Keratinocyte (primary cell): ENCODE results near the gene PFN1. TPM values are rescaled to one million over a fixed set of nuclear protein-coding genes. Genes with fewer than 3 reads are reported as not detected.
A peak's percentile ranks its signal among the peaks of the same experiment; 100 is the strongest.

Experiments used
- DNase-seq: peaks from one replicate; pipeline ENCODE4 v3.0.0-alpha.2; 2011; ENCODE audit warnings: low read depth, missing footprints, low spot score
- FAIRE-seq: peaks from 2 replicates; lab custom pipeline; 2011; peaks lifted over from hg19 to GRCh38; lab: Jason Lieb, UNC
- H2AFZ ChIP-seq: 2 replicates; pipeline ENCODE4 v1.6.0; 2012; ENCODE audit warnings: low read length, control low read depth, inconsistent platforms; ENCODE audit not compliant: control insufficient read depth
- H3K27ac ChIP-seq: 2 replicates; pipeline ENCODE4 v1.5.1; 2011; ENCODE audit warnings: low read length; ENCODE audit not compliant: control insufficient read depth, insufficient read depth
- H3K27me3 ChIP-seq: 3 replicates; pipeline ENCODE4 v1.6.0; 2011; ENCODE audit warnings: low read length; ENCODE audit not compliant: control insufficient read depth, insufficient read depth; ENCODE audit errors: extremely low read depth
- H3K36me3 ChIP-seq, 2 experiments: 2 replicates in 1 of 2; 3 replicates in 1 of 2; pipeline ENCODE4 v1.5.1; 2011; ENCODE audit warnings: low read length in 2 of 2, mild to moderate bottlenecking in 1 of 2; ENCODE audit not compliant: control insufficient read depth in 2 of 2, insufficient read depth in 2 of 2; ENCODE audit errors: extremely low read depth in 1 of 2
- H3K4me1 ChIP-seq: 3 replicates; pipeline ENCODE4 v1.5.1; 2011; ENCODE audit warnings: low read length; ENCODE audit not compliant: control insufficient read depth, insufficient read depth; ENCODE audit errors: extremely low read depth
- H3K4me2 ChIP-seq: 3 replicates; pipeline ENCODE4 v1.6.0; 2011; ENCODE audit warnings: low read depth, low read length; ENCODE audit not compliant: control insufficient read depth, insufficient read depth; ENCODE audit errors: extremely low read depth
- H3K4me3 ChIP-seq, 3 experiments: fragments of 200-600 bp in 1 of 3; sonication (generic) in 1 of 3; 2 replicates in 2 of 3; 3 replicates in 1 of 3; pipeline ENCODE4 v1.5.1; 2011 to 2016; ENCODE audit warnings: low read length in 3 of 3, mild to moderate bottlenecking in 3 of 3, control low read depth in 2 of 3, inconsistent platforms in 1 of 3, low read depth in 1 of 3, mixed read lengths in 1 of 3, mixed run types in 1 of 3, moderate library complexity in 1 of 3; ENCODE audit not compliant: control insufficient read depth in 2 of 3, insufficient read depth in 2 of 3; ENCODE audit errors: extremely low read depth in 1 of 3
- H3K79me2 ChIP-seq: 2 replicates; pipeline ENCODE4 v1.6.0; 2012; ENCODE audit warnings: low read length; ENCODE audit not compliant: control insufficient read depth, insufficient read depth
- H3K9ac ChIP-seq: 3 replicates; pipeline ENCODE4 v1.6.0; 2011; ENCODE audit warnings: low read length; ENCODE audit not compliant: control insufficient read depth, insufficient read depth; ENCODE audit errors: extremely low read depth
- H3K9me1 ChIP-seq: 3 replicates; pipeline ENCODE4 v1.6.0; 2011; ENCODE audit warnings: low read length; ENCODE audit not compliant: control insufficient read depth, insufficient read depth; ENCODE audit errors: extremely low read depth
- H3K9me3 ChIP-seq: 2 replicates; pipeline ENCODE4 v1.5.1; 2012; ENCODE audit warnings: low read depth, low read length; ENCODE audit not compliant: control insufficient read depth
- H4K20me1 ChIP-seq: 3 replicates; pipeline ENCODE4 v1.6.0; 2011; ENCODE audit warnings: low read length; ENCODE audit not compliant: control insufficient read depth, insufficient read depth; ENCODE audit errors: extremely low read depth
- CTCF ChIP-seq, 3 experiments: IDR thresholded peaks in 1 of 3; conservative IDR thresholded peaks in 1 of 3; optimal IDR thresholded peaks in 1 of 3; 2 replicates in 2 of 3; 3 replicates in 1 of 3; pipeline versions ENCODE3 to v1.5.1; 2011; ENCODE audit warnings: low read length in 3 of 3, mild to moderate bottlenecking in 3 of 3, moderate library complexity in 2 of 3, control low read depth in 1 of 3, inconsistent platforms in 1 of 3; ENCODE audit not compliant: insufficient read depth in 2 of 3; ENCODE audit errors: extremely low read depth in 1 of 3
- EZH2 ChIP-seq: IDR thresholded peaks from one replicate; pipeline ENCODE4 v1.6.1; 2012; ENCODE audit warnings: inconsistent platforms, mild to moderate bottlenecking, low read length, moderate library complexity
- dilution Hi-C: fragments of 300-500 bp; cut with MboI; formaldehyde crosslinking; loops from one replicate; pipeline ENCODE4 v1.7.0; 2020; ENCODE audit warnings: low sequenced_read_pairs; ENCODE audit not compliant: extremely low pct_ligation_motif_present
- polyA plus RNA-seq, 5 experiments: library from polyadenylated mRNA; depleted of rRNA in 3 of 5; stranded (reverse) in 3 of 5; stranded (forward) in 1 of 5; unstranded in 1 of 5; fragments of >200 nt; gene quantifications; 1 replicate in 1 of 5; 2 replicates in 3 of 5; 3 replicates in 1 of 5; pipeline versions ENCODE4 v1.2.1 to v1.2.3, GENCODE V29; 2011 to 2012; ENCODE audit warnings: missing spikeins in 2 of 5, low read depth in 1 of 5, low replicate concordance in 1 of 5

PFN1 gene
- polyA plus RNA-seq, 1 donor (not counting 4 experiments of a cell fraction or from before 2014, with no cell fraction given) = 1,435 TPM

DNA sequence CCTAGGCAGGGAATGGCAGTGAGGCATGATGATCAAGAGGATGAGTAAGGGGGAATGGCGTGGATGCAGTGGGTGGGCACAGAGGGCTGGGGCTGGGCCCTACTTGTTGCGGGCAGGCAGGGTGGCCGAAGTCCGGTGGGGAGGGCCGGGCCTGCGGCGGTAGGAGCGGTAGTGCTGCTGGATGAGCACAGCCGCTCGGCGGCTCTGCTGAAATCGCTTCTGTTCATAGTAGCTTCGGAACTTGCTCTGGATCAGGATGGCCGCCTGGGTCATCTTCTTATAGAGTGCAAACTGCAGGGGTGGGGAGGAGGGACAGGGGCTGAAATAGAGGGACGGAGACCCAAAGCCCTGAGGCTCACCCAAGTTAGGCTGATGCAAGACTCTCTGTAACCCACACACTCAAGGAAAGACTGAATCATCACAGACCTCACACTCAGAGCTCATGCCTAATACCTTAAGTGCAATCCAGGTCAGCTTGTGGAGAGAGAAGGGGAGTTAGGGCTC lies 20.8 kb upstream of the PFN1 start:
- Histone ChIP-seq H3K4me1 (peaks cover 31% of the 10 kb centered on the region), H4K20me1 (no peaks in the 10 kb centered on the region), H3K36me3 (peaks cover 20 to 31% of the 10 kb centered on the region in 2 experiments), H3K4me3 (peak overlapping the region in 2 of 3 experiments; percentile 71 to 92), H3K79me2 (peaks cover 5% of the 10 kb centered on the region), H2AFZ (no peak overlapping the region), H3K9me3 (no peaks in the 10 kb centered on the region), H3K27ac (peak overlapping the region; percentile 99), H3K4me2 (peak overlapping the region; percentile 95), H3K27me3 (no peaks in the 10 kb centered on the region), H3K9ac (peak overlapping the region; percentile 97), H3K9me1 (no peaks in the 10 kb centered on the region)
- FAIRE-seq (peak; percentile 83), DNase-seq (no peak)
- TF ChIP-seq CTCF (optimal IDR thresholded peaks at IDR 0.05 in 1 of 3, IDR thresholded peaks at IDR 0.05 in 1 of 3, conservative IDR thresholded peaks at IDR 0.05 in 1 of 3; ENCODE audit: extremely low read depth in 1 of 3, insufficient read depth in 2 of 3, low read length in 3 of 3) (no peak), EZH2 (no peak)
- dilution Hi-C loops = no loop called here

DNA sequence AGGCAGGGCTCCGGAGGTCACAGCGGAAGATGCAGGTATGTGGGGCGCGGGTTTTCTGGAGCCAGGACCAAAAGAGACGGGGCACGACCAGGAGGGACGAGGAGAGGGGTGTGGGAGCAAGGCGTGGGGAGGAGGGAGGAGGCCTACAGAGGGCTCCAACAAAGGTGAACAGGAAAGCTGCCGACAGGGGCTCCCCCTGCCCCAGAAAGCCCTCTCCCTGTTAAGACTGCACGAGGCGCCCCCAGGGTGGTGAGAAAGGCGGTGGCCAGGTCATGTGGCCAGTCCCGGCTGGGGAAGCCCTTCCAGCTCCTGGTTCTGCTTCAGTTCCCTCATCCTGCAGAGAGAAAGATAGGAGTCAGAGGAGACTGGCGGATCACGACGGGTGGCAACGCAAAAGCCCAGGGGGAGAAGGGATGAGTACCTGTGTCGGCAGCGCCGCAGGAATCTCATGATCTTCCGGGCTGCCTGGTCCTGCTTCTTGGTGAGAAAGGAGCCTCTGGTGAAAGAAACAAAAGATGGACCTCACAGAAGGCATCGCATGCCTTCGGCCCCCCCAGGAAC lies 20.2 kb upstream of the PFN1 start:
- dilution Hi-C loops = no loop called here
- H2AFZ ChIP-seq = peak overlapping the region; percentile 49
- peak overlapping the region; percentile 99 for H3K27ac ChIP-seq

More for the DNA sequence above, 20.2 kb upstream of the PFN1 start:
- peak overlapping the region; percentile 71 to 94 (median 92) for H3K4me3 ChIP-seq
- FAIRE-seq (no peak), DNase-seq (no peak)
- H4K20me1 ChIP-seq = no peaks in the 10 kb centered on the region
- no peaks in the 10 kb centered on the region for H3K27me3 ChIP-seq
- H3K36me3 ChIP-seq = peaks cover 20 to 27% of the 10 kb centered on the region in 2 experiments
- H3K4me1 ChIP-seq = peaks cover 31% of the 10 kb centered on the region
- H3K9ac ChIP-seq = peak overlapping the region; percentile 97
- peak overlapping the region; percentile 95 for H3K4me2 ChIP-seq
- no peak for TF ChIP-seq CTCF (optimal IDR thresholded peaks at IDR 0.05 in 1 of 3, IDR thresholded peaks at IDR 0.05 in 1 of 3, conservative IDR thresholded peaks at IDR 0.05 in 1 of 3; ENCODE audit: extremely low read depth in 1 of 3, insufficient read depth in 2 of 3, low read length in 3 of 3)
- no peak for TF ChIP-seq EZH2
- H3K79me2 ChIP-seq = peaks cover 5% of the 10 kb centered on the region
- no peaks in the 10 kb centered on the region for H3K9me1 ChIP-seq
- no peaks in the 10 kb centered on the region for H3K9me3 ChIP-seq
